ENCODE results near the gene NECAB3.

DNA sequence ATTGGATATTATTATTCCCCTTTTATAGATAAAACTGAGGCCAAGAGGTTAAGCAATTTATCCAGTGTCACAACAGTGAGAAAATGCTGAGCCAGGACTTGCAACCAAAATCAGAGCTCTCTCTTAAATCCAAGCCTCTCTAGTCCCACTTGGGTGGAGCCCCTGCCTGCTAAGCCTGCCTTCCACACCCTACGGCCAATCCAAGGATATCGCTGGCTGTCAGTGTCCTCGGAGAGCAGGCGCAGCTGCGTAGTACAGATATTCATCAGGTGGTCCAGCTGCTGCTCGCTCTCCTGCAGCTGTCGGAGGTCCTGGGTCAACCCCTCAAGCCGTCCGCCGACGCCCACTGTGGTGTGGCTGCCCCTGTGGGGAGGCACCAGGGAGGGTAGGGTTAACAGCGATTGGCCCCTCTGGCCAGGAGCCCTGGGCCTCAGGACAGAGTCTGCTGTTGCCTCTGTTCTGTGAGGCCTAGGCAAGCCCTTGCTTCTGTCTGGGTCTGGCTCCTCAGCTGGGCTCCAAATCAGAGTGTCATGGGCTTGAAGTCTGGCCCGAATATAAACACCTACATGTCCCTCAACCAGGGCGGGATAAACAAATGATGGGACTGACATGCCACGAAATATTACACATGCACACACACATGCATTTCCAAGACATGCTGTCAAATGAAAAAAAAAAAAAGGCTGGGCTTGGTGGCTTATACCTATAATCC is 3.9 kb upstream of the NECAB3 start:
- TF ChIP-seq, protein P1, sequence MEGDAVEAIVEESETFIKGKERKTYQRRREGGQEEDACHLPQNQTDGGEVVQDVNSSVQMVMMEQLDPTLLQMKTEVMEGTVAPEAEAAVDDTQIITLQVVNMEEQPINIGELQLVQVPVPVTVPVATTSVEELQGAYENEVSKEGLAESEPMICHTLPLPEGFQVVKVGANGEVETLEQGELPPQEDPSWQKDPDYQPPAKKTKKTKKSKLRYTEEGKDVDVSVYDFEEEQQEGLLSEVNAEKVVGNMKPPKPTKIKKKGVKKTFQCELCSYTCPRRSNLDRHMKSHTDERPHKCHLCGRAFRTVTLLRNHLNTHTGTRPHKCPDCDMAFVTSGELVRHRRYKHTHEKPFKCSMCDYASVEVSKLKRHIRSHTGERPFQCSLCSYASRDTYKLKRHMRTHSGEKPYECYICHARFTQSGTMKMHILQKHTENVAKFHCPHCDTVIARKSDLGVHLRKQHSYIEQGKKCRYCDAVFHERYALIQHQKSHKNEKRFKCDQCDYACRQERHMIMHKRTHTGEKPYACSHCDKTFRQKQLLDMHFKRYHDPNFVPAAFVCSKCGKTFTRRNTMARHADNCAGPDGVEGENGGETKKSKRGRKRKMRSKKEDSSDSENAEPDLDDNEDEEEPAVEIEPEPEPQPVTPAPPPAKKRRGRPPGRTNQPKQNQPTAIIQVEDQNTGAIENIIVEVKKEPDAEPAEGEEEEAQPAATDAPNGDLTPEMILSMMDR (IDR thresholded peaks at IDR 0.05) = no peak
- TF ChIP-seq POLR2AphosphoS5 (IDR thresholded peaks at IDR 0.05; ENCODE audit: low read depth, low read length) = no peak
- no peak for TF ChIP-seq TCF7L2 (IDR thresholded peaks at IDR 0.05; ENCODE audit: low read depth, low read length)

Data from Panc1 (cell line).